ENCODE measurements around the gene LCE3D. TPM values are rescaled to one million over a fixed set of nuclear protein-coding genes. Genes with fewer than 3 reads are reported as not detected.

The LCE3D gene
- polyA plus RNA-seq, 1 donor from 2014 or later = not detected

- no peaks in the 10 kb centered on the region for H3K9me2 ChIP-seq (ENCODE audit: insufficient read depth, low read length)
- H3K79me2 ChIP-seq (replicated peaks; ENCODE audit: insufficient read depth, low read length) = no peaks in the 10 kb centered on the region
- H3K4me2 ChIP-seq (ENCODE audit: low read length) = no peak within 1 kb of the TSS
- TF ChIP-seq SMC3 (conservative IDR thresholded peaks at IDR 0.05; ENCODE audit: poor library complexity) (no peak), MXI1 (conservative IDR thresholded peaks at IDR 0.05; ENCODE audit: poor library complexity, severe bottlenecking) (no peak), TAF1 (IDR thresholded peaks at IDR 0.05; ENCODE audit: low read depth) (no peak), EZH2 (IDR thresholded peaks at IDR 0.05; ENCODE audit: borderline replicate concordance, insufficient read depth, low read length, poor library complexity, severe bottlenecking) (no peak), POLR2AphosphoS5 (IDR thresholded peaks at IDR 0.05) (no peak), RAD21 (conservative IDR thresholded peaks at IDR 0.05) (no peak), EP300 (conservative IDR thresholded peaks at IDR 0.05; ENCODE audit: poor library complexity, severe bottlenecking) (no peak)
- TF ChIP-seq, protein P1, sequence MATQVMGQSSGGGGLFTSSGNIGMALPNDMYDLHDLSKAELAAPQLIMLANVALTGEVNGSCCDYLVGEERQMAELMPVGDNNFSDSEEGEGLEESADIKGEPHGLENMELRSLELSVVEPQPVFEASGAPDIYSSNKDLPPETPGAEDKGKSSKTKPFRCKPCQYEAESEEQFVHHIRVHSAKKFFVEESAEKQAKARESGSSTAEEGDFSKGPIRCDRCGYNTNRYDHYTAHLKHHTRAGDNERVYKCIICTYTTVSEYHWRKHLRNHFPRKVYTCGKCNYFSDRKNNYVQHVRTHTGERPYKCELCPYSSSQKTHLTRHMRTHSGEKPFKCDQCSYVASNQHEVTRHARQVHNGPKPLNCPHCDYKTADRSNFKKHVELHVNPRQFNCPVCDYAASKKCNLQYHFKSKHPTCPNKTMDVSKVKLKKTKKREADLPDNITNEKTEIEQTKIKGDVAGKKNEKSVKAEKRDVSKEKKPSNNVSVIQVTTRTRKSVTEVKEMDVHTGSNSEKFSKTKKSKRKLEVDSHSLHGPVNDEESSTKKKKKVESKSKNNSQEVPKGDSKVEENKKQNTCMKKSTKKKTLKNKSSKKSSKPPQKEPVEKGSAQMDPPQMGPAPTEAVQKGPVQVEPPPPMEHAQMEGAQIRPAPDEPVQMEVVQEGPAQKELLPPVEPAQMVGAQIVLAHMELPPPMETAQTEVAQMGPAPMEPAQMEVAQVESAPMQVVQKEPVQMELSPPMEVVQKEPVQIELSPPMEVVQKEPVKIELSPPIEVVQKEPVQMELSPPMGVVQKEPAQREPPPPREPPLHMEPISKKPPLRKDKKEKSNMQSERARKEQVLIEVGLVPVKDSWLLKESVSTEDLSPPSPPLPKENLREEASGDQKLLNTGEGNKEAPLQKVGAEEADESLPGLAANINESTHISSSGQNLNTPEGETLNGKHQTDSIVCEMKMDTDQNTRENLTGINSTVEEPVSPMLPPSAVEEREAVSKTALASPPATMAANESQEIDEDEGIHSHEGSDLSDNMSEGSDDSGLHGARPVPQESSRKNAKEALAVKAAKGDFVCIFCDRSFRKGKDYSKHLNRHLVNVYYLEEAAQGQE (IDR thresholded peaks at IDR 0.05; ENCODE audit: borderline replicate concordance) = no peak
- TF ChIP-seq, protein P2, sequence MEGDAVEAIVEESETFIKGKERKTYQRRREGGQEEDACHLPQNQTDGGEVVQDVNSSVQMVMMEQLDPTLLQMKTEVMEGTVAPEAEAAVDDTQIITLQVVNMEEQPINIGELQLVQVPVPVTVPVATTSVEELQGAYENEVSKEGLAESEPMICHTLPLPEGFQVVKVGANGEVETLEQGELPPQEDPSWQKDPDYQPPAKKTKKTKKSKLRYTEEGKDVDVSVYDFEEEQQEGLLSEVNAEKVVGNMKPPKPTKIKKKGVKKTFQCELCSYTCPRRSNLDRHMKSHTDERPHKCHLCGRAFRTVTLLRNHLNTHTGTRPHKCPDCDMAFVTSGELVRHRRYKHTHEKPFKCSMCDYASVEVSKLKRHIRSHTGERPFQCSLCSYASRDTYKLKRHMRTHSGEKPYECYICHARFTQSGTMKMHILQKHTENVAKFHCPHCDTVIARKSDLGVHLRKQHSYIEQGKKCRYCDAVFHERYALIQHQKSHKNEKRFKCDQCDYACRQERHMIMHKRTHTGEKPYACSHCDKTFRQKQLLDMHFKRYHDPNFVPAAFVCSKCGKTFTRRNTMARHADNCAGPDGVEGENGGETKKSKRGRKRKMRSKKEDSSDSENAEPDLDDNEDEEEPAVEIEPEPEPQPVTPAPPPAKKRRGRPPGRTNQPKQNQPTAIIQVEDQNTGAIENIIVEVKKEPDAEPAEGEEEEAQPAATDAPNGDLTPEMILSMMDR (IDR thresholded peaks at IDR 0.05; ENCODE audit: poor library complexity, severe bottlenecking) = no peak
- H3F3A ChIP-seq (ENCODE audit: insufficient read depth, low read length, poor library complexity, severe bottlenecking) = no peaks in the 10 kb centered on the region
- no peaks in the 10 kb centered on the region for H3K36me3 ChIP-seq (ENCODE audit: insufficient read depth, low read length)
- no peak within 1 kb of the TSS for H3K4me3 ChIP-seq (ENCODE audit: low read length)
- no peak within 1 kb of the TSS for H3K9ac ChIP-seq (ENCODE audit: low read length)
- H4K20me1 ChIP-seq (ENCODE audit: insufficient read depth) = no peaks in the 10 kb centered on the region
- H3K9me3 ChIP-seq (ENCODE audit: low read length) = no peaks in the 10 kb centered on the region
- no peak within 1 kb of the TSS for H2AFZ ChIP-seq (ENCODE audit: low read depth, low read length)
- H3K27ac ChIP-seq (ENCODE audit: low read length) = no peak within 1 kb of the TSS
- no peaks in the 10 kb centered on the region for H3K27me3 ChIP-seq (ENCODE audit: insufficient read depth, low read depth, low read length)
Measured at GRCh38 chr1:152566681-152567080, 13.6 kb downstream of the LCE3D start, which contains the start of gene LCE3E. Gene LCE3E (minus strand): TSS chr1:152566780. CDS start chr1:152566208, 572 bp downstream.

DNA sequence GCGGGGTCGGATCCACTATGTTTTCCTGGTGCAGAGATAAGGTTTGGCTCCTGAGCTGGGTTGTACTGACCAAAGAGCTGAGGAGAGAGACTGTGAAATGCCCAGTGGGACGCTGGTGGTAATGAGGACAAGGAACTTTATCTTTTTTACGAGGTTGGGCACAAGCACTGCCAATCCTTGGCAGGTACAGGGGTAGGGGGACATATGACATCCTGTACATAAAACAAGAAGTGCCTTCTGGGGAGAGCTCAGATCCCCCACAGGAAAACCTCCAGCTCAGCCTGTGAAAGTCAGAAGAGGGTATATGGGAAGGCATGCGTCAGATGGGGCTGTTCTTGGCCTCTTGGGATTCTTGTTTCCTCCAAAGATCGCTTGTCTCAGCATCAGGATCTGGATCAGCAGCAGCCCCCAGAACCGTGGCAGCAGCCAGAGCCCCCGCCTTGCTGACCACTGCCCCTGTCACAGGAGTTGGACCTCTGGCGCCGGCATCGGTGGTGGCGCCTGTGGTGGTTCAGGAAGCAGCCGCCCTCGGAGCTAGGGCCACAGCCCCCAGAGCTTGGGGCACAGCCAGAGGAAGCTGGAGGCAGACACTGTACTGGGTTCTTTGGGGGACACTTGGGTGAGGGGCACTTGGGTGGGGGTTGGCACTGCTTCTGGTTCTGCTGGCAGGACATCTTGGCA lies 14.6 kb downstream of the LCE3D start:
- no peak overlapping the region for H3K4me2 ChIP-seq (ENCODE audit: low read length)
- no peak overlapping the region for H2AFZ ChIP-seq (ENCODE audit: low read depth, low read length)
- TF ChIP-seq MXI1 (conservative IDR thresholded peaks at IDR 0.05; ENCODE audit: poor library complexity, severe bottlenecking) = no peak
- no peak for TF ChIP-seq EP300 (conservative IDR thresholded peaks at IDR 0.05; ENCODE audit: poor library complexity, severe bottlenecking)
- no peak overlapping the region for H3K4me3 ChIP-seq (ENCODE audit: low read length)
- no peaks in the 10 kb centered on the region for H3K9me2 ChIP-seq (ENCODE audit: insufficient read depth, low read length)
- no peak overlapping the region for H3K9ac ChIP-seq (ENCODE audit: low read length)
- no peaks in the 10 kb centered on the region for H3F3A ChIP-seq (ENCODE audit: insufficient read depth, low read length, poor library complexity, severe bottlenecking)
- H4K20me1 ChIP-seq (ENCODE audit: insufficient read depth) = no peaks in the 10 kb centered on the region
- H3K36me3 ChIP-seq (ENCODE audit: insufficient read depth, low read length) = no peaks in the 10 kb centered on the region
- H3K9me3 ChIP-seq (ENCODE audit: low read length) = no peaks in the 10 kb centered on the region
- H3K27me3 ChIP-seq (ENCODE audit: insufficient read depth, low read depth, low read length) = no peaks in the 10 kb centered on the region
- no peak overlapping the region for H3K27ac ChIP-seq (ENCODE audit: low read length)
- H3K79me2 ChIP-seq (replicated peaks; ENCODE audit: insufficient read depth, low read length) = no peaks in the 10 kb centered on the region
